ENCODE data around the gene TMPO.

- no peak for TF ChIP-seq POLR2AphosphoS5 (IDR thresholded peaks at IDR 0.05; ENCODE audit: low read depth, low read length)
- no peak for TF ChIP-seq POLR2A (IDR thresholded peaks at IDR 0.05; ENCODE audit: low read depth, low read length)
- TF ChIP-seq SPI1 (IDR thresholded peaks at IDR 0.05; ENCODE audit: low read depth, low read length) = no peak
These were observed 34.2 kb downstream of the TMPO start for GRCh38 chr12:98549371-98550110.

All from GM12891 (cell line).